Gastrocnemius medialis (tissue), 4 donors: ENCODE results near the gene FBLN7.

Experiments used
- POLR2A ChIP-seq, 2 donors: fragments of 450-650 bp; IDR thresholded peaks; one replicate each; pipeline ENCODE4 v1.6.1; 2017; ENCODE audit warnings: antibody characterized with exemption in 2 of 2, mild to moderate bottlenecking in 2 of 2, moderate library complexity in 2 of 2
- TF ChIP-seq, protein P1 (sequence below), 5 experiments: fragments of 450-650 bp in 3 of 5; fragments of 200-600 bp in 2 of 5; sonication (generic) in 2 of 5; IDR thresholded peaks in 4 of 5; conservative IDR thresholded peaks in 1 of 5; 1 replicate in 4 of 5; 2 replicates in 1 of 5; pipeline ENCODE4 v1.5.1; 2016 to 2019; ENCODE audit warnings: antibody characterized with exemption in 5 of 5, mild to moderate bottlenecking in 3 of 5, moderate library complexity in 3 of 5

DNA sequence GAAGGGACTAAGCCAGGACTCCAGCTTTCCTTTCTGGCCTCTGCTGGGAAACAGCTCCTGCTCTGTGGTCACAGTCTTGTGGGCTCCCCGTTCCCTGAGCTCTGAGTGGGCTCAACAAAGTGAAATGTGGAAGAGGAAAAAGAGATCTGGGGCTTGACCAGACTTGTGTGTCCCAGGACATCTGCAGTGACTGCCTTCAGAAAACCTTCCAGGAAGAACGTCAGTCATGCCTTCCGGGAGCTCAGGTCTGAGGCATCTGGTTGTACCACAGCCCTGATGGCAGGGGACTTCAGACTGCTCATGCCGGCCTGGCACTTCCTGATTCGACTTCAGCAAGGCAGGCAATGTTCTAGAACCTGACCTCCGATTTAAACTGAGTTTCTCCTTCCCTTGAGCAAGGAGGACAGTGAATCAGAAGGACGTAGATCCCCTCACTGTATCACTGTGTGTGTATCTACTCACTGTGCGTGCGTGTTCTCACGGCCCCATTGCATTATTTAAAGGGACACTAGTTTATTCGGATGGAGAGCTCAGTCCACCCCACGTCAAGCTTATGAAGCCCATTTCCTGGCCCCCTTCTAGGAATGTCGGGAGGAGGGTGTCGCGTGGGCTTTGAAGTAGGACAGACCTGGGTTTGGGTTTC lies 548 bp upstream of the FBLN7 start:
- TF ChIP-seq, protein P1, sequence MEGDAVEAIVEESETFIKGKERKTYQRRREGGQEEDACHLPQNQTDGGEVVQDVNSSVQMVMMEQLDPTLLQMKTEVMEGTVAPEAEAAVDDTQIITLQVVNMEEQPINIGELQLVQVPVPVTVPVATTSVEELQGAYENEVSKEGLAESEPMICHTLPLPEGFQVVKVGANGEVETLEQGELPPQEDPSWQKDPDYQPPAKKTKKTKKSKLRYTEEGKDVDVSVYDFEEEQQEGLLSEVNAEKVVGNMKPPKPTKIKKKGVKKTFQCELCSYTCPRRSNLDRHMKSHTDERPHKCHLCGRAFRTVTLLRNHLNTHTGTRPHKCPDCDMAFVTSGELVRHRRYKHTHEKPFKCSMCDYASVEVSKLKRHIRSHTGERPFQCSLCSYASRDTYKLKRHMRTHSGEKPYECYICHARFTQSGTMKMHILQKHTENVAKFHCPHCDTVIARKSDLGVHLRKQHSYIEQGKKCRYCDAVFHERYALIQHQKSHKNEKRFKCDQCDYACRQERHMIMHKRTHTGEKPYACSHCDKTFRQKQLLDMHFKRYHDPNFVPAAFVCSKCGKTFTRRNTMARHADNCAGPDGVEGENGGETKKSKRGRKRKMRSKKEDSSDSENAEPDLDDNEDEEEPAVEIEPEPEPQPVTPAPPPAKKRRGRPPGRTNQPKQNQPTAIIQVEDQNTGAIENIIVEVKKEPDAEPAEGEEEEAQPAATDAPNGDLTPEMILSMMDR (IDR thresholded peaks at IDR 0.05 in 4 of 5, conservative IDR thresholded peaks at IDR 0.05 in 1 of 5) = no peak
- TF ChIP-seq POLR2A (IDR thresholded peaks at IDR 0.05) = no peak
